ENCODE results near the gene OR6C68. TPM values are rescaled to one million over a fixed set of nuclear protein-coding genes. Genes with fewer than 3 reads are reported as not detected.

Gene OR6C68
- polyA plus RNA-seq (2012; ENCODE audit: insufficient read length, low read depth): not detected

- TF ChIP-seq POLR2AphosphoS5 (IDR thresholded peaks at IDR 0.05; ENCODE audit: low read depth, low read length): no peak
- no peak for TF ChIP-seq REST (IDR thresholded peaks at IDR 0.05; ENCODE audit: insufficient read depth in 1 of 2, low read depth in 2 of 2, low read length in 2 of 2)
- no peak for TF ChIP-seq SIN3A (IDR thresholded peaks at IDR 0.05; ENCODE audit: borderline replicate concordance, insufficient read depth, low read length)
- no peak for TF ChIP-seq TAF1 (IDR thresholded peaks at IDR 0.05; ENCODE audit: borderline replicate concordance, insufficient read depth, low read length)
- no peak for TF ChIP-seq FOXP2 (optimal IDR thresholded peaks at IDR 0.05; ENCODE audit: borderline replicate concordance, extremely low read depth, extremely low read length, insufficient read depth)
Observed at GRCh38 chr12:55492078-55492477, at the start of gene OR6C68. OR6C68 (plus strand) TSS chr12:55492378; CDS start chr12:55492378, 0 bp downstream.

GRCh38 chr12:55443776-55444175, 48.4 kb upstream of the OR6C68 start, which contains the start of gene OR6C2:
OR6C2 (plus strand) TSS chr12:55444076; CDS start chr12:55452214, 8,138 bp downstream.
- TF ChIP-seq SIN3A (IDR thresholded peaks at IDR 0.05; ENCODE audit: borderline replicate concordance, insufficient read depth, low read length) (no peak), FOXP2 (optimal IDR thresholded peaks at IDR 0.05; ENCODE audit: borderline replicate concordance, extremely low read depth, extremely low read length, insufficient read depth) (no peak), REST (IDR thresholded peaks at IDR 0.05; ENCODE audit: insufficient read depth in 1 of 2, low read depth in 2 of 2, low read length in 2 of 2) (no peak), POLR2AphosphoS5 (IDR thresholded peaks at IDR 0.05; ENCODE audit: low read depth, low read length) (no peak), TAF1 (IDR thresholded peaks at IDR 0.05; ENCODE audit: borderline replicate concordance, insufficient read depth, low read length) (no peak)

- TF ChIP-seq TAF1 (IDR thresholded peaks at IDR 0.05; ENCODE audit: borderline replicate concordance, insufficient read depth, low read length) (no peak), SIN3A (IDR thresholded peaks at IDR 0.05; ENCODE audit: borderline replicate concordance, insufficient read depth, low read length) (no peak), POLR2AphosphoS5 (IDR thresholded peaks at IDR 0.05; ENCODE audit: low read depth, low read length) (no peak), FOXP2 (optimal IDR thresholded peaks at IDR 0.05; ENCODE audit: borderline replicate concordance, extremely low read depth, extremely low read length, insufficient read depth) (no peak), REST (IDR thresholded peaks at IDR 0.05; ENCODE audit: insufficient read depth in 1 of 2, low read depth in 2 of 2, low read length in 2 of 2) (no peak)
Observed at GRCh38 chr12:55445357-55445756, 46.8 kb upstream of the OR6C68 start.

- TF ChIP-seq REST (IDR thresholded peaks at IDR 0.05; ENCODE audit: insufficient read depth in 1 of 2, low read depth in 2 of 2, low read length in 2 of 2) (no peak), SIN3A (IDR thresholded peaks at IDR 0.05; ENCODE audit: borderline replicate concordance, insufficient read depth, low read length) (no peak), POLR2AphosphoS5 (IDR thresholded peaks at IDR 0.05; ENCODE audit: low read depth, low read length) (no peak), FOXP2 (optimal IDR thresholded peaks at IDR 0.05; ENCODE audit: borderline replicate concordance, extremely low read depth, extremely low read length, insufficient read depth) (no peak), TAF1 (IDR thresholded peaks at IDR 0.05; ENCODE audit: borderline replicate concordance, insufficient read depth, low read length) (no peak)
Observed at GRCh38 chr12:55446326-55446725, 45.9 kb upstream of the OR6C68 start.
